Muscle of arm (tissue), 12 donors: ENCODE results near the gene SLC4A9. TPM values are rescaled to one million over a fixed set of nuclear protein-coding genes. Genes with fewer than 3 reads are reported as not detected.
A peak's percentile ranks its signal among the peaks of the same experiment; 100 is the strongest.
"Not testable (repeated sequence)": the region's sequence is repeated elsewhere in the genome, so short reads cannot be mapped to it uniquely, and the experiment has no call there.

Experiments used
- DNase-seq: peaks from one replicate; pipeline ENCODE4 v3.0.0-alpha.2; 2013
- polyA plus RNA-seq, 12 donors: library from polyadenylated mRNA; unstranded; fragments of 120-200 nt; gene quantifications; one replicate each; pipeline ENCODE4 v1.2.1, GENCODE V29; 2013; ENCODE audit not compliant: insufficient read length in 12 of 12

The SLC4A9 gene
- polyA plus RNA-seq, 12 donors = 0.10 to 0.49 (median 0.12) TPM; not detected in 7

GRCh38 chr5:140337880-140338279, 22.1 kb upstream of the SLC4A9 start:
- no peak for DNase-seq

- DNase-seq = no peak
These were observed 21.7 kb upstream of the SLC4A9 start for GRCh38 chr5:140338336-140338735.

GRCh38 chr5:140338908-140339307, 21.1 kb upstream of the SLC4A9 start:
- no peak for DNase-seq

- DNase-seq = no peak
These were observed 20.4 kb upstream of the SLC4A9 start for GRCh38 chr5:140339636-140340035.

- DNase-seq = no peak
These were observed 19.3 kb upstream of the SLC4A9 start for GRCh38 chr5:140340605-140341121.

GRCh38 chr5:140341591-140341990, 18.4 kb upstream of the SLC4A9 start:
- DNase-seq = no peak

GRCh38 chr5:140342287-140342686, 17.7 kb upstream of the SLC4A9 start:
- DNase-seq = no peak

GRCh38 chr5:140342896-140343295, 17.1 kb upstream of the SLC4A9 start:
- DNase-seq = no peak

GRCh38 chr5:140343849-140344248, 16.1 kb upstream of the SLC4A9 start:
- DNase-seq = not testable (repeated sequence)

GRCh38 chr5:140344683-140345423, 15.1 kb upstream of the SLC4A9 start:
- no peak for DNase-seq

- DNase-seq = peak; percentile 52
These were observed 14.1 kb upstream of the SLC4A9 start for GRCh38 chr5:140345919-140346347.

- peak; percentile 72 for DNase-seq
These were observed 13.4 kb upstream of the SLC4A9 start, which contains the start of gene HBEGF for GRCh38 chr5:140346348-140347221. Gene HBEGF (minus strand): TSS chr5:140346603. CDS start chr5:140346328, 275 bp downstream.

- DNase-seq = no peak
These were observed 12.6 kb upstream of the SLC4A9 start for GRCh38 chr5:140347360-140347759.

- DNase-seq = no peak
These were observed 11.9 kb upstream of the SLC4A9 start for GRCh38 chr5:140348104-140348503.

GRCh38 chr5:140349244-140349643, 10.8 kb upstream of the SLC4A9 start:
- DNase-seq = no peak

- DNase-seq = peak; percentile 74
These were observed 8.2 kb upstream of the SLC4A9 start for GRCh38 chr5:140351609-140352334.

- DNase-seq = no peak
These were observed 4.4 kb upstream of the SLC4A9 start for GRCh38 chr5:140355546-140355945.

- no peak for DNase-seq
These were observed 2.9 kb upstream of the SLC4A9 start for GRCh38 chr5:140356853-140357725.

GRCh38 chr5:140357726-140358093, 2.3 kb upstream of the SLC4A9 start:
- DNase-seq = peak; percentile 82

GRCh38 chr5:140358738-140359310, 1.2 kb upstream of the SLC4A9 start:
- no peak for DNase-seq
